IgD-negative memory B cell (primary cell): Measurements from ENCODE around the gene E2F1. TPM values are rescaled to one million over a fixed set of nuclear protein-coding genes. Genes with fewer than 3 reads are reported as not detected.

Experiments
- H3K27ac Mint-ChIP-seq, 3 donors: one replicate each; pipeline ENCODE4 v1.8.0; 2020 to 2022; ENCODE audit warnings: mild to moderate bottlenecking in 3 of 3, mixed read lengths in 3 of 3, moderate library complexity in 1 of 3
- H3K27me3 Mint-ChIP-seq: one replicate; pipeline ENCODE4 v1.8.0; 2021; ENCODE audit warnings: mixed read lengths
- H3K36me3 Mint-ChIP-seq: one replicate; pipeline ENCODE4 v1.8.0; 2020; ENCODE audit warnings: mild to moderate bottlenecking, mixed read lengths
- H3K4me1 Mint-ChIP-seq, 3 donors: one replicate each; pipeline ENCODE4 v1.8.0; 2020 to 2022; ENCODE audit warnings: mixed read lengths in 3 of 3, mild to moderate bottlenecking in 1 of 3
- H3K4me3 Mint-ChIP-seq, 4 donors: one replicate each; pipeline ENCODE4 v1.8.0; 2020 to 2022; ENCODE audit warnings: mild to moderate bottlenecking in 4 of 4, mixed read lengths in 4 of 4, moderate library complexity in 3 of 4
- H3K9me3 Mint-ChIP-seq, 3 donors: one replicate each; pipeline ENCODE4 v1.8.0; 2020 to 2021; ENCODE audit warnings: mixed read lengths in 3 of 3, mild to moderate bottlenecking in 1 of 3
- polyA plus RNA-seq: library from polyadenylated mRNA; unstranded; fragments of 300-500 nt; fragmentation: Illumina TruSeq; gene quantifications from one replicate; pipeline ENCODE4 v1.2.3, GENCODE V29; 2021

The E2F1 gene
- polyA plus RNA-seq, 1 donor from 2014 or later: 0.43 TPM

DNA sequence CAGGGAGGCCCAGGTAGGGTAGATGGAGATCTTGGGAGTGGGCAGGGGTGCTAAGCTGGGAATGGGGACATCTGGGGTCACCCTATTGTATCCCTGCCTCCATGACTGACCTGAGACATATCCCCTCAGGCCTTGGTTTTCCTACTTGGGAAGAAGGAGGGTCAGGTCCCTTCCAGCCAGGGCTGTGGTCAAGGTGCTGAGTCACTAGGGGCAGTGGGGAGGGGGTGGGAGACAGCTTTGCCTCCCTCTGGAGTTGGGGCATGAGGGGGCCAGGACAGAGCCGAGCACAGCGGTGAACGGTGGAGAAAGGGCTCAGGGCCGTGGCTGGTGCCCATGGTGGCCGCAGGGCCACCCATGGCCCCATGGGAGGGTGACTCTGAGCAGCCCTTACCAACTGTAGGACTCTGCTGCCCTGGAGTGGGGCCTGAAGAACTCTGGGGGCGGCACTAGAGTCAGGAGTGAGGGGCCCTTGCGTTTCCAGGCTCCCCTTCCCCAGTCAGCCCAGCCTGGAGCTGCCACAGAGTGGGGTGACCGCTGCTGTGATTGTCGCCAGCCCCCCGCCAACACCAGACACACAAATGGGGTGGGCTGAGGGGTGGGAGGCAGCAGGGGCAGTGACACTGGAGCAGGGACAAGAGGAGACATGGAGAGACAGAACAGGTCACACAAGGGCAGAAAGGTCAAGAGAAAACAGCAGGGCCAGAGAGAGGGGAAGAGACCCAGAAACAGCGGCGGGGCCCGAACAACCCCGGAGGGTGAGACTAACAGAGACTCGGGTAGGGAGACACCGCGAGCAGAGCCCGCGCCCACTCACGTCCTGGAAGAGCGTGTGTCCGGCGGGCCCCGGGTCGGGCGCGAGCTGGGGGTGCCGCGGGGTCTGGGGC is 12.5 kb downstream of the E2F1 start:
- Mint-ChIP-seq H3K27ac (peak overlapping the region in 1 of 3 donors; percentile 2), H3K27me3 (no peaks in the 10 kb centered on the region), H3K4me1 (peaks cover 7 to 14% (median 13%) of the 10 kb centered on the region in 3 donors), H3K36me3 (no peaks in the 10 kb centered on the region), H3K9me3 (no peaks in the 10 kb centered on the region), H3K4me3 (peak overlapping the region; percentile 58 to 96 (median 90))

DNA sequence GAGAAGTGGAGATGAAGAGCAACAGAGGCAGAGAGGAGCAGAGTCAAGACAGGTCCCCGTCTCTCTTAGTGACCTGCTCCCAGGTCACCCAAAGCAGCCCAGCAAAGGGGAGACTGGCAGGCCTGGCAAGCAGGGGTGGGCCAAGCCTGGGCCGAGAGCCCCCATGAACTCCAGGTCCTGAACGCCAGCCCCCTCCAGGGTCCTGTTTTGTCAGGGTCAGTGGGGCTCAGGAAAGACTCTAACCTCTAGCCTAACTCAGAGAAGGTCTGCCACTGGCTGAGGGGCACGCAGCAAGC is 13.1 kb downstream of the E2F1 start:
- Mint-ChIP-seq H3K27ac (no peak overlapping the region), H3K36me3 (no peaks in the 10 kb centered on the region), H3K4me1 (peaks cover 5 to 13% (median 13%) of the 10 kb centered on the region in 3 donors), H3K4me3 (peak overlapping the region; percentile 58 to 96 (median 88)), H3K9me3 (no peaks in the 10 kb centered on the region), H3K27me3 (no peaks in the 10 kb centered on the region)

DNA sequence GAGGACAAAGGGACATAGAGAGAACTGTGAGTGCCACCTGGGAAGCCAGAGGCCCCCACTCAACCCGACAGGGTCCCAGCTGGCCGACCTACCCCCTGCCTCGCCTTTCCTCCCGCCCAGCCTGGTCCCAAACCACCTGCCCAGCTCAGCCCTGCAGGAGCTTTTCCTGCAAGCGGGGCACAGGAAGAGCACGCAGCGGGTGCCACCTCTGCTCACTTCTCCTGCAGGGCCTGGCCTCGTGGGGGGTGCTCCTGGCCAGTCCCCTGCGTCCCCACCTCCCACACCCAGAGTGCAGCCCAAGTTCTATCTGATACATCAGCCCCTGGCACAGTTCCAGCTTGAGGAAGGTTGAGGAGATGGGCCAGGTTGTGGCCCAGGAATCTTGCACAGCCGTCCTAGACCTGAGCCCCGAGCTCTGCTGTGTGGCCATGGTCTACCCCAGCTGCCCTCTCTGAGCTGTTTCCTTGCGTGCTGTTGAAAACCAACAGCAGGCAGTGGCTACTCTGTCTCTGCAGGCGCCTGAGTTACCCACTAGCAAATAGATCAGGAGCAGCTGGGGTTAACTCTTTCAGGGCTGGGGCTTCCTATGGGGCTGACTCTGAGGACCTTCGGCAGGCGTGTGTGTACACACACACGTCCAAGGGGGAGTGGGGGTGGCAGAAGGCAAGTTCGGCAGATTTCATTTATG is 13.6 kb downstream of the E2F1 start:
- Mint-ChIP-seq H3K4me3 (peak overlapping the region; percentile 50 to 78 (median 64)), H3K27ac (no peak overlapping the region), H3K36me3 (no peaks in the 10 kb centered on the region), H3K27me3 (no peaks in the 10 kb centered on the region), H3K4me1 (peaks cover 5 to 14% (median 13%) of the 10 kb centered on the region in 3 donors), H3K9me3 (no peaks in the 10 kb centered on the region)

- Mint-ChIP-seq H3K27me3 (no peaks in the 10 kb centered on the region), H3K27ac (no peak overlapping the region), H3K4me3 (peak overlapping the region in 1 of 4 donors; percentile 78), H3K4me1 (peaks cover 8 to 14% (median 13%) of the 10 kb centered on the region in 3 donors), H3K9me3 (no peaks in the 10 kb centered on the region), H3K36me3 (no peaks in the 10 kb centered on the region)
These were observed 14.5 kb downstream of the E2F1 start for GRCh38 chr20:33671573-33672288.

- Mint-ChIP-seq H3K27ac (peak overlapping the region in 1 of 3 donors; percentile 72), H3K36me3 (no peaks in the 10 kb centered on the region), H3K27me3 (no peaks in the 10 kb centered on the region), H3K4me1 (peaks cover 12 to 21% (median 17%) of the 10 kb centered on the region in 3 donors), H3K4me3 (peak overlapping the region in 1 of 4 donors; percentile 78), H3K9me3 (no peaks in the 10 kb centered on the region)
These were observed 15.3 kb downstream of the E2F1 start for GRCh38 chr20:33670715-33671499.

GRCh38 chr20:33669873-33670640 is 16.1 kb downstream of the E2F1 start:
- Mint-ChIP-seq H3K4me1 (peaks cover 10 to 21% (median 20%) of the 10 kb centered on the region in 3 donors), H3K9me3 (no peaks in the 10 kb centered on the region)

GRCh38 chr20:33669224-33669623 is 17.0 kb downstream of the E2F1 start:
- H3K9me3 Mint-ChIP-seq: no peaks in the 10 kb centered on the region
- H3K36me3 Mint-ChIP-seq: no peaks in the 10 kb centered on the region
- peak overlapping the region in 1 of 4 donors; percentile 93 for H3K4me3 Mint-ChIP-seq
- no peaks in the 10 kb centered on the region for H3K27me3 Mint-ChIP-seq
- peaks cover 13 to 24% (median 20%) of the 10 kb centered on the region in 3 donors for H3K4me1 Mint-ChIP-seq
- H3K27ac Mint-ChIP-seq: peak overlapping the region in 1 of 3 donors; percentile 53

More at GRCh38 chr20:33669873-33670640, 16.1 kb downstream of the E2F1 start:
- no peaks in the 10 kb centered on the region for H3K36me3 Mint-ChIP-seq
- H3K4me3 Mint-ChIP-seq: peak overlapping the region in 1 of 4 donors; percentile 78
- no peaks in the 10 kb centered on the region for H3K27me3 Mint-ChIP-seq
- H3K27ac Mint-ChIP-seq: no peak overlapping the region

DNA sequence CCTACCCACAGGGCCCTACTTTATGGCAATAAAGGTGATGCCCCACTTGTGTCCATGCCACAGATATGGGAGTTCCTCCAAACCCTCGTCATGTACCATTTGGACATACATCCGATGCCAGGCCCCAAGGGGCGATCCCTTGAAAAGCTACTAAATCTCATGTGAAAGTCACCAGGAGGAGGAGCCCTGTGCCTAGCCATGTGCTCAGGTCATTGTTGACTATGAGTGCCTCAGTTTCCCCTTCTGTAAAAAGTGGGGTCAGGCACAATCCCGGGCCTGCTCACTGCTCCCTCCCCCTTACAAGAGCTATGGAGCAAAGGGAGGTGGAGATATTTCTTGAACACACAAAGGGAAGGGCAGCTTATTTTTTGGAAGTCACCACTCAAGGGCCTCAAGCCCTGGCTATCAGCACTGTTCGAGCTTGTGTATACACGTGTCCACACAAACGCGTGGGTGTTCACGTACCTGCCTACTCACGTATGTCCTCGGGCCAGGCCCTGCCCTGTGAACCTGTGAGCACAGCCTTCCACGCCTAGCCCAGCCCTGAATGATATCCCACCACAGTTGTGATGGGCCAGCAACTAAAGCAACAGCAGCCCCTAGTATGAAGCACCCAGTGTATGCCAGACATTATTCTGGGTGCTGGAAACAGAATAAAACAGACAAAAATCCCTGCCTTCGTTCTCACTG is 17.6 kb downstream of the E2F1 start:
- H3K36me3 Mint-ChIP-seq: no peaks in the 10 kb centered on the region
- no peaks in the 10 kb centered on the region for H3K27me3 Mint-ChIP-seq
- H3K27ac Mint-ChIP-seq: peak overlapping the region in 1 of 3 donors; percentile 53
- H3K4me3 Mint-ChIP-seq: peak overlapping the region in 3 of 4 donors; percentile 88 to 94 (median 93)
- peaks cover 13 to 23% (median 22%) of the 10 kb centered on the region in 3 donors for H3K4me1 Mint-ChIP-seq
- H3K9me3 Mint-ChIP-seq: no peaks in the 10 kb centered on the region

DNA sequence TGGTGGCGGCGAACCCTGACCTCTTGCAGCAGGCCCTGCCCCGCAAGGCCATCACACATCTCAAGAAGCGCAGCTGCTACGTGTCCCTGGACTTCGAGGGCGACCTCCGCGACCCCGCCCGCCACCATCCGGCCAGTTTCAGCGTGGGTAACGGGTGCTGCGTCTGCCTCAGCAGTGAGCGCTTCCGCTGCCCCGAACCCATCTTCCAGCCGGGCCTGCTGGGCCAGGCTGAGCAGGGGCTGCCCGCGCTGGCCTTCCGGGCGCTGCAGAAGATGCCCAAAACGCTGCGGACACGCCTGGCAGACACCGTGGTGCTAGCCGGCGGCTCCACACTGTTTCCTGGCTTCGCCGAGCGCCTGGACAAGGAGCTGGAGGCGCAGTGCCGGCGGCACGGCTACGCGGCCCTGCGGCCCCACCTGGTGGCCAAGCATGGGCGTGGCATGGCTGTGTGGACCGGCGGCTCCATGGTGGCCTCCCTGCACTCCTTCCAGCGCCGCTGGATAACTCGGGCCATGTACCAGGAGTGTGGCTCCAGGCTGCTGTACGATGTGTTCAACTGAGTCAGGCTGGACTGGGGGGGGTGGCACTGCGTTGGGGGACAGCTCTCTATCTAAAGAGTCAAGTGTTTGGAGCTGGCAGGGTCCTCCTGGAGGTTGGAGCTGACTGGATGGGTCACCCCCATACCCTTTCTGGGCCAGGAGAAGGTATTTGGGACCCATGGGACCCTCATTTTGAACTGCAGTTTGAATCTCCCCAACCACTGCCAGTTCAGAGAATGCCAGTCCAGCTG is 18.3 kb downstream of the E2F1 start:
- Mint-ChIP-seq H3K9me3 (no peaks in the 10 kb centered on the region), H3K36me3 (no peaks in the 10 kb centered on the region), H3K27ac (peak overlapping the region in 1 of 3 donors; percentile 70), H3K4me1 (peaks cover 13 to 24% (median 21%) of the 10 kb centered on the region in 3 donors), H3K4me3 (peak overlapping the region; percentile 88 to 94 (median 92)), H3K27me3 (no peaks in the 10 kb centered on the region)

GRCh38 chr20:33667245-33667675 is 18.9 kb downstream of the E2F1 start:
- peaks cover 13 to 26% (median 24%) of the 10 kb centered on the region in 3 donors for H3K4me1 Mint-ChIP-seq
- H3K27ac Mint-ChIP-seq: peak overlapping the region in 1 of 3 donors; percentile 70
- H3K9me3 Mint-ChIP-seq: no peaks in the 10 kb centered on the region
- peaks cover 2% of the 10 kb centered on the region for H3K27me3 Mint-ChIP-seq
- no peaks in the 10 kb centered on the region for H3K36me3 Mint-ChIP-seq
- H3K4me3 Mint-ChIP-seq: peak overlapping the region; percentile 88 to 94 (median 92)

- Mint-ChIP-seq H3K27me3 (peaks cover 2% of the 10 kb centered on the region), H3K36me3 (no peaks in the 10 kb centered on the region), H3K4me1 (peaks cover 13 to 28% (median 24%) of the 10 kb centered on the region in 3 donors)
These were observed 19.6 kb downstream of the E2F1 start, which contains the start of gene ACTL10 for GRCh38 chr20:33666293-33667244. TSS of gene ACTL10 (plus strand) at chr20:33666943. CDS start at chr20:33667498, 555 bp downstream.

More at GRCh38 chr20:33666293-33667244, 19.6 kb downstream of the E2F1 start, which contains the start of gene ACTL10:
- Mint-ChIP-seq H3K4me3 (peak within 1 kb of the TSS; percentile 92 to 95 (median 94)), H3K9me3 (no peaks in the 10 kb centered on the region), H3K27ac (peak within 1 kb of the TSS; percentile 64 to 96 (median 94))
